ENCODE data around the gene SFXN2. TPM values are rescaled to one million over a fixed set of nuclear protein-coding genes. Genes with fewer than 3 reads are reported as not detected.

SFXN2 gene
- total and polyA plus RNA-seq, 9 donors: 6.2 to 31.2 (median 15.4) TPM

- TF ChIP-seq EP300 (IDR thresholded peaks at IDR 0.05): no peak
- TF ChIP-seq, protein P1, sequence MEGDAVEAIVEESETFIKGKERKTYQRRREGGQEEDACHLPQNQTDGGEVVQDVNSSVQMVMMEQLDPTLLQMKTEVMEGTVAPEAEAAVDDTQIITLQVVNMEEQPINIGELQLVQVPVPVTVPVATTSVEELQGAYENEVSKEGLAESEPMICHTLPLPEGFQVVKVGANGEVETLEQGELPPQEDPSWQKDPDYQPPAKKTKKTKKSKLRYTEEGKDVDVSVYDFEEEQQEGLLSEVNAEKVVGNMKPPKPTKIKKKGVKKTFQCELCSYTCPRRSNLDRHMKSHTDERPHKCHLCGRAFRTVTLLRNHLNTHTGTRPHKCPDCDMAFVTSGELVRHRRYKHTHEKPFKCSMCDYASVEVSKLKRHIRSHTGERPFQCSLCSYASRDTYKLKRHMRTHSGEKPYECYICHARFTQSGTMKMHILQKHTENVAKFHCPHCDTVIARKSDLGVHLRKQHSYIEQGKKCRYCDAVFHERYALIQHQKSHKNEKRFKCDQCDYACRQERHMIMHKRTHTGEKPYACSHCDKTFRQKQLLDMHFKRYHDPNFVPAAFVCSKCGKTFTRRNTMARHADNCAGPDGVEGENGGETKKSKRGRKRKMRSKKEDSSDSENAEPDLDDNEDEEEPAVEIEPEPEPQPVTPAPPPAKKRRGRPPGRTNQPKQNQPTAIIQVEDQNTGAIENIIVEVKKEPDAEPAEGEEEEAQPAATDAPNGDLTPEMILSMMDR (IDR thresholded peaks at IDR 0.05): no peak
- TF ChIP-seq POLR2A (IDR thresholded peaks at IDR 0.05): no peak
- intact Hi-C loops (cut with DNase I): no loop called here
- H3K4me1 ChIP-seq (ENCODE audit: insufficient read depth): peaks cover 32% of the 10 kb centered on the region
- no peak for DNase-seq
- H3K36me3 ChIP-seq: no peaks in the 10 kb centered on the region
- no peak overlapping the region for H3K27ac ChIP-seq
- no peak overlapping the region for H3K4me3 ChIP-seq
- no peaks in the 10 kb centered on the region for H3K27me3 ChIP-seq
- H3K9me3 ChIP-seq: no peaks in the 10 kb centered on the region
- 66 to 73% (median 67%) methylated on average over 7 of the region's 7 CpGs for WGBS, 3 donors
These were observed 50.9 kb downstream of the SFXN2 start for GRCh38 chr10:102765336-102765735.

- Histone ChIP-seq H3K4me1 (ENCODE audit: insufficient read depth) (peaks cover 39% of the 10 kb centered on the region), H3K9me3 (no peaks in the 10 kb centered on the region), H3K36me3 (no peaks in the 10 kb centered on the region), H3K27me3 (no peaks in the 10 kb centered on the region), H3K4me3 (no peak overlapping the region), H3K27ac (no peak overlapping the region)
- no peak for DNase-seq
- TF ChIP-seq POLR2A (IDR thresholded peaks at IDR 0.05) (no peak), EP300 (IDR thresholded peaks at IDR 0.05) (no peak)
- TF ChIP-seq, protein P1 (IDR thresholded peaks at IDR 0.05): no peak
- intact Hi-C loops (cut with DNase I): no loop called here
- 54 to 78% (median 69%) methylated on average over 9 of the region's 9 CpGs for WGBS, 3 donors
These were observed 53.2 kb downstream of the SFXN2 start for GRCh38 chr10:102767428-102768160.

- intact Hi-C loops (cut with DNase I): no loop called here
- peak overlapping the region in 1 of 2 donors; percentile 70 for H3K27ac ChIP-seq
These were observed 55.1 kb downstream of the SFXN2 start for GRCh38 chr10:102769375-102770107.

DNA sequence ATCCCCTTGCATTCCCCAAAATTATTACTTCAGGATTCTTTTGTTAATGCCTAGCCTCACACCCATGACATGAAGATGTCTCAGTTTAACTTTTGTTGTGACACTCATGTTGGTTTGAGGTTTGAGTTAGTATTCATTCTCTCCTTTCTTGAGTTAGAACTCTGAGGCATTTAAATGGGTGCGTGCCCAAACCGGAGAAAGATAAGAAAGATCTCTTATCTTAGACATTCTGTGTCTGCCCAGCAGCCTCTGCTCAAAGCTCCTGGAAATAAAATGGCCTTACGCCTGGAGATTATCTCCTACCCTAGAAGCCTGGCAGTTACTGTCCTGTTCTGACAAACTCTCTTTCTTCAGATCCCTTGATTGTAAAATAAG is 55.7 kb downstream of the SFXN2 start:
- Histone ChIP-seq H3K9me3 (no peaks in the 10 kb centered on the region), H3K27me3 (no peaks in the 10 kb centered on the region), H3K4me3 (no peak overlapping the region), H3K4me1 (ENCODE audit: insufficient read depth) (peaks cover 37% of the 10 kb centered on the region), H3K27ac (peak overlapping the region in 1 of 2 donors; percentile 70), H3K36me3 (no peaks in the 10 kb centered on the region)
- intact Hi-C loops (cut with DNase I): no loop called here
- 56 to 75% (median 71%) methylated on average over 3 of the region's 3 CpGs for WGBS, 3 donors
- TF ChIP-seq EP300 (IDR thresholded peaks at IDR 0.05) (no peak), POLR2A (IDR thresholded peaks at IDR 0.05) (no peak)
- TF ChIP-seq, protein P1 (IDR thresholded peaks at IDR 0.05): no peak
- DNase-seq: no peak

More at GRCh38 chr10:102769375-102770107, 55.1 kb downstream of the SFXN2 start:
- Histone ChIP-seq H3K27me3 (no peaks in the 10 kb centered on the region), H3K36me3 (no peaks in the 10 kb centered on the region), H3K4me3 (no peak overlapping the region), H3K4me1 (ENCODE audit: insufficient read depth) (peaks cover 34% of the 10 kb centered on the region), H3K9me3 (no peaks in the 10 kb centered on the region)
- WGBS, 3 donors: 67 to 73% (median 67%) methylated on average over 7 of the region's 7 CpGs
- TF ChIP-seq POLR2A (IDR thresholded peaks at IDR 0.05): no peak
- no peak for TF ChIP-seq EP300 (IDR thresholded peaks at IDR 0.05)
- TF ChIP-seq, protein P1 (IDR thresholded peaks at IDR 0.05): no peak
- no peak for DNase-seq

Data from ovary (tissue), 9 donors.